Spinal cord (tissue), 10 donors: ENCODE measurements around the gene TCF4. TPM values are rescaled to one million over a fixed set of nuclear protein-coding genes. Genes with fewer than 3 reads are reported as not detected.

Experiments used
- DNase-seq, 6 donors: peaks; one replicate each; pipeline versions ENCODE4 v3.0.0 to v3.0.0-alpha.2; 2013 to 2015; ENCODE audit warnings: low spot score in 6 of 6, low read depth in 4 of 6
- H3K27ac ChIP-seq: one replicate; pipeline ENCODE4 v1.5.1; 2013; ENCODE audit warnings: low read depth, low read length, control low read depth
- H3K27me3 ChIP-seq: one replicate; pipeline ENCODE4 v1.6.1; 2013; ENCODE audit warnings: low read length; ENCODE audit not compliant: control insufficient read depth, insufficient read depth
- H3K36me3 ChIP-seq: one replicate; pipeline ENCODE4 v1.6.1; 2013; ENCODE audit warnings: low read length; ENCODE audit not compliant: control insufficient read depth, insufficient read depth
- H3K4me1 ChIP-seq: one replicate; pipeline ENCODE4 v1.6.1; 2013; ENCODE audit warnings: low read length; ENCODE audit not compliant: control insufficient read depth, insufficient read depth
- H3K4me3 ChIP-seq: one replicate; pipeline ENCODE4 v1.5.1; 2013; ENCODE audit warnings: low read depth, low read length, control low read depth
- H3K9me3 ChIP-seq: one replicate; pipeline ENCODE4 v1.6.1; 2013; ENCODE audit warnings: low read length; ENCODE audit not compliant: control insufficient read depth, insufficient read depth
- WGBS: methylation state at CpG from one replicate; pipeline ENCODE4 v1.1.5; 2013; ENCODE audit warnings: missing lambda C conversion rate; ENCODE audit not compliant: insufficient coverage; 5-methylcytosine and 5-hydroxymethylcytosine counted together
- polyA plus RNA-seq, 2 donors: library from polyadenylated mRNA; unstranded; fragments of 120-200 nt; gene quantifications; one replicate each; pipeline ENCODE4 v1.2.1, GENCODE V29; 2013; ENCODE audit not compliant: insufficient read length in 2 of 2
- total RNA-seq, 2 donors: library from RNA; depleted of rRNA in 1 of 2; stranded (reverse); fragments of 120-200 nt in 1 of 2; fragments of >200 nt in 1 of 2; gene quantifications; one replicate each; pipeline versions ENCODE4 v1.2.3 to v1.2.4, GENCODE V29; 2013 to 2014
- donor health status: healthy.

Gene TCF4
- total and polyA plus RNA-seq, 4 donors: 57.1 to 234 (median 138) TPM

DNA sequence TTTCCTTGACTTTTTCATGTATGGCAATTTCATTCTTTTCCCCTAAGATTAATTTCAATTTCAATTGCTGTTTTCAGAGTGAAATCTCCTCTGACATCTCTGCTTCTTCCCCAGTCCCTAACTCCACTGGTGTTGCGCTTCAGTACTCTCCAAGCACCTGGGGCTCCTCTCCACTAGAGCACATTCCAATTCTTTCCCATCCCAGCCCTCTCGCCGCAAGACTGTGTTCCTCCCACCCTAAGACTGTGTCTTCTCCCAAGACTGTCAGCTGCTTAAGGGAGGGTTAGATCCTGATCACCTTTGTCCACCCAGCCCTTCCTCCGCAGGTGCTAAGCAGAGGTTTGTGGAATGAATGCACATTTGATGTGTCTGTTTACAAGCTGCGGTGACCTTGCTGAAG, 373.0 kb downstream of the TCF4 start:
- no peak overlapping the region for H3K4me3 ChIP-seq
- WGBS: 100% methylated on average over 1 of the region's 5 CpGs
- no peaks in the 10 kb centered on the region for H3K27me3 ChIP-seq
- no peaks in the 10 kb centered on the region for H3K9me3 ChIP-seq
- H3K27ac ChIP-seq: no peak overlapping the region
- no peaks in the 10 kb centered on the region for H3K4me1 ChIP-seq
- DNase-seq: no peak
- H3K36me3 ChIP-seq: no peaks in the 10 kb centered on the region

DNA sequence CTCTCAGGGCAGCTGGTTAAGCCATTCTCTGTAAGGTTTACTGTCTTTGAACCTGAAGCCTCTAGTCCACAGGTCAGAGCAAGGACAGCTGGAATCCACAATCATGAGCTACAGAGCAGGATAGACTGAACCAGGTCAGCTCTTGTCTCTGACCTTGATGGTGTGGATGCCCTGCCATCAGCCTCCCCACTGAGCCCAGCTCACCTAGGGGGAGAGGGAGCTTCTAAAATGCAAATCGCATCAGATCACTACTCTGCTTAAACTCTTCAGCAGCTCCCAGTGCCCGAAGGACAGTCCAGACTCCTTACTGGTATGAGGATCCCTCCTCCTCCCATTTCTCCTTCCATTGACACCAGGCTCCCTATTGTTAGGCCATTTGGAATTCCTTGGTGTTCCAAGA, 373.5 kb downstream of the TCF4 start:
- no peak for DNase-seq
- no CpG with 5 or more reads among the region's 2 CpGs for WGBS
- no peaks in the 10 kb centered on the region for H3K27me3 ChIP-seq

DNA sequence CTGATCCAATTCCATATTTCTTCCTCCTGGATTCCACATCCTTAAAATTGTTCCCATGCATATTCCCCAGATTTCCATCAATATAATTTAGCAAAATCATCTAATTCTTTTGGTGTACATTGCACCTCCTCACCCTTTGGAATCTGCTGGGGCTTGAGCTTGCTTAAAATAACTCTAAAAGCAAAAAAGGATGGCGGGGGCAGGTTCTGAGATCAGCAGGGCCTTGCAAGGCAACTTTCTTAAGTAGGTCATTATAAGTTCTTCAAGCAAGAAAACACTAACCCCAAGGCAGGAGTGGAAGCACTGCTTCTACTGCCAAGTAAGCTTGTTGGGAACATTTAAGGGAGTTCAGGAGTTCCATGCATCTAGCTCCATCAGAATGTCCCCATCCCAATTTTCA, 374.4 kb downstream of the TCF4 start:
- no peaks in the 10 kb centered on the region for H3K27me3 ChIP-seq
- 100% methylated on average over 1 of the region's 1 CpG for WGBS

More for the DNA sequence above, 373.5 kb downstream of the TCF4 start:
- Histone ChIP-seq H3K36me3 (no peaks in the 10 kb centered on the region), H3K4me3 (no peak overlapping the region), H3K9me3 (no peaks in the 10 kb centered on the region), H3K27ac (no peak overlapping the region), H3K4me1 (no peaks in the 10 kb centered on the region)

DNA sequence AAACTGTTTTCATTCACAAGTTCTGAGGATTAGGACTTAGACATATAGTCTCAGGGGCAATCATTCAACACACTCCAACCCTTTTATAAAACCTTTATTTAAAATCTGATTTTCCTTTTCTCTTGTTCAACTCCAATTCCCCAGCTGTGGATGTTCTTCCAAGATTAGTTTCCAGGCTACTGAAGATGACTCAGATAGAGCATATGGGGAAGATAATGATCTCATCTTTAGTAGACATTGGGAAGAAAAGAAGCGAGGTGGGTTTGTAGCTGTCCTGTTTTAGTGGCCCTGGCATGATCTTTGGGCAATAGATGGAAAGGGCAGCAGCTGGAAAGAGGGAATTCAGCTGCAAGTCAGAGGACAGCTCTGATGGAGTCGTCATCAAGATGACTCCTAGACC, 381.1 kb downstream of the TCF4 start:
- H3K4me1 ChIP-seq: no peaks in the 10 kb centered on the region
- no peaks in the 10 kb centered on the region for H3K36me3 ChIP-seq
- H3K9me3 ChIP-seq: no peaks in the 10 kb centered on the region
- no peak overlapping the region for H3K27ac ChIP-seq
- H3K27me3 ChIP-seq: no peaks in the 10 kb centered on the region
- WGBS: 100% methylated on average over 1 of the region's 2 CpGs
- DNase-seq: no peak
- H3K4me3 ChIP-seq: no peak overlapping the region

More for the DNA sequence above, 374.4 kb downstream of the TCF4 start:
- no peaks in the 10 kb centered on the region for H3K4me1 ChIP-seq
- no peaks in the 10 kb centered on the region for H3K36me3 ChIP-seq
- DNase-seq: no peak
- H3K9me3 ChIP-seq: no peaks in the 10 kb centered on the region
- no peak overlapping the region for H3K4me3 ChIP-seq
- H3K27ac ChIP-seq: no peak overlapping the region

DNA sequence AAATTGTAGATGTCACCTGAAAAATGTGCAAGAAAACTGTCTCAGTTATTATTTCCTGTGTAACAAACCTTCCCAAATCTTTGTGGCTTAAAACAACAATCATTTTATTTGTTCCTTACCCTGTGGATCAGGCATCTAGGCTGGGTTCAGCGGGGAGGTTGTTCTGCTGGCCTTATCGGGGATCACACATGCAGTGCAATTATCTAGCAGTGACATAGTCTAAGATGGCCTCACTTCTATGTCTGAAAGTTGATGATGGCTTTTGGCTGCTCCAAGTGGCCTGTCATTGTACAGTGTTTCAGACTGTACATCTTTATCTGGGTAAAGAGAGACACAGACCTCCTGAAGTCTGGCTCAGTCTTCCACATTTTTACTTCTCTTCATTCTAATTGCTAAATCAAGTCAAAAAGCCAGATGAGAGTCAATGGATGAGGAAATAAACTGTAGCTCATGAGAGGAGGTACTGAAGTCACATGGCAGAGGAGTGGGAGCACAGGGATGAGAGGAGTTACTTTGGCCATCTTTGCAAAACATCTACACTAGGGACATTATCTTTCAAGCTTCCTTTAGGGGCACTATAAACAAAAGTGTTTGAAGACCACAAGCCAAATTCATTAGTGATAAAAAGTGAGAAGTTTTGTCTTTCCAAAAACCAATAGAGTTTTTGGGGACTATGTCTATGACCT, 385.6 kb downstream of the TCF4 start:
- H3K27ac ChIP-seq: no peak overlapping the region
- no peaks in the 10 kb centered on the region for H3K4me1 ChIP-seq
- no peak overlapping the region for H3K4me3 ChIP-seq
- DNase-seq: no peak
- 88% methylated on average over 2 of the region's 2 CpGs for WGBS
- H3K9me3 ChIP-seq: no peaks in the 10 kb centered on the region
- no peaks in the 10 kb centered on the region for H3K27me3 ChIP-seq
- no peaks in the 10 kb centered on the region for H3K36me3 ChIP-seq

DNA sequence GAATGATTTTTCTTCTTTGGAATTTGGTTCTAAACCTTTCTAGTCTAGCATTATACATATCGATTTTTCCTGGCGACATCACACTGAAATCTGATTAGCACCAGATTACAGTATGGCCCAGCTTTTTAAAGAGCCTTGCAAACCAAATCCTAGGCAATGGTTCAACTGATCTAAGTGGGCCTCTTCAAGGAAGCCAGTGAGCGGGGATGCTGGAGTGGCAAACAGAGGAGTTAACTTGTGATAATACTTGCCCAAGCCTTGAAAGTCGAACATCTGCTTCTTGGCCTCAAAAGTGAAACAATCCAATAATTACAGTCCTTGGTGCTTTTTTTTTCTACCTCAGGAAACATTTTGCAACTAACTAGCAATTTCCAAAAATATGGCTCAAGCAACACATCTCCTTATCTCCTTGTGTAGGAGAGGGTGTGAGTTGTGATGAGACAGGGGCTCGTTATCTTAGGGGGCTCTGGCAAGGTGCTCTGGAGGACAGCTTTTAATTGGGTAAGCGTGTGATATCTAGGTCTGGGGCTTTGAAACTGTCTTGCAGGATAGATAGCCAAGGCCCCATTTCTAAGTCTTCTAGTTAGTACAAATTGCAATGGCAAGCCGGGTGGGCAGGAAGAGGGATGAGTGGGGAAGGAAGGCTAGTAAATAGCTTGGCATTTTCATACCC, 388.6 kb downstream of the TCF4 start:
- WGBS: 92% methylated on average over 5 of the region's 7 CpGs

DNA sequence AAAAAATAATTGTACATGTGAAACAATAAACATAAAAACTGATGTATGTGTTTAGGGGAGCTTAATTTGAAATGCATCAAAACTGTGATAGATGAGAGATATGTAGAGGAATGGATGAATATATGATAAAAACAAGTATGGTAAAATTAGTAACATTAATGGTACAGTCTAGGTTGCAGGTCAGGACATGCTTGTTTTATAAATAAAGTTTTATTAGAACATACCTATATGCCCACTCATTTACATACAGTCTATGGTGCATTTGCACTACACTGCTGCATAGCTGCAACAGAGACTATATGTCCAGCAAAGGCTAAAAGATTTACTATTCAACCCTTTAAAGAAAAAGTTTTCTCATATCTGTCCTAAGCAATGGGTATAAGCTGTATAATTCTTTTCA, 392.1 kb downstream of the TCF4 start:
- Histone ChIP-seq H3K27ac (no peak overlapping the region), H3K36me3 (no peaks in the 10 kb centered on the region), H3K27me3 (no peaks in the 10 kb centered on the region), H3K4me3 (no peak overlapping the region), H3K9me3 (no peaks in the 10 kb centered on the region), H3K4me1 (no peaks in the 10 kb centered on the region)
- no peak for DNase-seq

More for the DNA sequence above, 388.6 kb downstream of the TCF4 start:
- no peak overlapping the region for H3K27ac ChIP-seq
- no peaks in the 10 kb centered on the region for H3K9me3 ChIP-seq
- no peaks in the 10 kb centered on the region for H3K36me3 ChIP-seq
- no peak overlapping the region for H3K4me3 ChIP-seq
- DNase-seq: peak in 1 of 6 donors; percentile 41
- H3K4me1 ChIP-seq: no peaks in the 10 kb centered on the region
- no peaks in the 10 kb centered on the region for H3K27me3 ChIP-seq

DNA sequence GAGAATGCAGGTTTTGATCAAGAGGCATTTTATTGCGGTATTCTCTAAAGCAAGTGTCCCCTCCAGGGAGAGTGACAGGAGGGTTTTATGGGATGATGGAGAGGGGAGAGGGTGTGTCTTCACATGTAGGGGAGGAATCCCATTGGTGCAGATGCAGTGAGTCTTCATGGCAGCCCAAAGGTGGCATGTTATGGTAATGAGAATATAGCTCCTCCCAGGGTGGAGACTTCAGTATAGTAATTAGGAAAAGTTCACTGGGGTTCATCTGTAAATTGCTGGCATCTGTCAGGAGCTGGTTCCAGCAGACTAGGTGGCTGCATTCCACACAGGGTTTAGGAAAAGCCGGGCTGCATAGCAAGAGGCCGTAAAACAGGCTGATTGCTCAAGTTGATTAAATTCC, 398.0 kb downstream of the TCF4 start:
- Histone ChIP-seq H3K4me1 (no peaks in the 10 kb centered on the region), H3K9me3 (no peaks in the 10 kb centered on the region), H3K27ac (no peak overlapping the region), H3K27me3 (no peaks in the 10 kb centered on the region), H3K36me3 (no peaks in the 10 kb centered on the region), H3K4me3 (no peak overlapping the region)
- WGBS: no CpG with 5 or more reads among the region's 3 CpGs
- DNase-seq: peak in 1 of 6 donors; percentile 24

DNA sequence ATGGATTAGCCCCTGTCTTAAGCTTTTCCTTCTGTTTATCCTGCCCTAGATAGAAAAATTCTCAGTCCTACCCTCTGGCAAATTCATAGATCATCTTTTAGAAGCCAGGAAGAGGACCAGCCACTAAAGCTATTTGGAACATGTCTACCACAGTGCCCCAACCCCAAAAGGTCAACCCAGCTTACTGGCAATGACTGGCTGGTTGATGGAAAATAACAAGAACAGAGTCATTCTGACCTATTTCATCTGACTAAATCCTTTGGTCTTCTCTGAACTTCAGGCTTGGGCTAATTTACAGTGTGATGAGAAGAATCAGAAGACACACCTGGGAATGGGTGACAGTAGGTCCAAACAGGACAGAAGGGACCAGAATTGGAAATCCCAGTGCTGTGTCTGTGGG, 401.4 kb downstream of the TCF4 start:
- Histone ChIP-seq H3K9me3 (no peaks in the 10 kb centered on the region), H3K36me3 (no peaks in the 10 kb centered on the region), H3K27me3 (no peaks in the 10 kb centered on the region), H3K4me1 (no peaks in the 10 kb centered on the region), H3K27ac (no peak overlapping the region), H3K4me3 (no peak overlapping the region)
- DNase-seq: no peak

DNA sequence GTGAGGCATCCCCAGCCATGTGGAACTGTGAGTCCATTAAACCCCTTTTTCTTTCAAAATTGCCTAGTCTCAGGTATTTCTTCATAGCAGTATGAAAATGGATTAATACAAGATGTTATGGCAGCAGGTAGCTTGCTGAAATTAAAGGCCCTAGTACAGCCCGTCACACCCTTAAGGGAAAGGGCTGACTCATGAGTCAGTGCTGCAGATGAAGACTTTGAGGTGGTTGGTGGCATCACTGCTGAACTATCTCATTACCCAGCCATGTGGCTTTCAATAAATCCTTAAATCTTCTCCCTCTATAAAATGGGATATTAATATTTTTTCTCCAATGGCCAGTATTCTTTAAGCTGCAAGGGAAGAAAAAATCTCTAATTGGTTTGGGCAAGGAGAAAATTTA, 402.6 kb downstream of the TCF4 start:
- no peak overlapping the region for H3K27ac ChIP-seq
- H3K4me3 ChIP-seq: no peak overlapping the region
- WGBS: no CpG with 5 or more reads among the region's 1 CpG
- no peaks in the 10 kb centered on the region for H3K27me3 ChIP-seq
- H3K36me3 ChIP-seq: no peaks in the 10 kb centered on the region
- no peak for DNase-seq
- H3K4me1 ChIP-seq: no peaks in the 10 kb centered on the region
- H3K9me3 ChIP-seq: no peaks in the 10 kb centered on the region
